WTC11 (cell line): ENCODE measurements around the gene NHLRC2. TPM values are rescaled to one million over a fixed set of nuclear protein-coding genes. Genes with fewer than 3 reads are reported as not detected.

Source experiments
- ATAC-seq: fragments of 200-7000 bp; cut with Tn5 transposase; 2 replicates; pipeline ENCODE4 v1.10.0; 2021; ENCODE audit warnings: mild to moderate bottlenecking, moderate library complexity
- CTCF ChIA-PET: fragments of 300-600 bp; sonication (Branson Sonifier 250); formaldehyde crosslinking; loops from one replicate; lab custom pipeline; 2021; ENCODE audit warnings: antibody characterized with exemption; lab: Charles Lee
- POLR2A ChIA-PET: fragments of 350-600 bp; sonication (Branson Sonifier 250); formaldehyde crosslinking; loops from one replicate; lab custom pipeline; 2021; ENCODE audit warnings: antibody characterized with exemption; lab: Charles Lee
- DNase-seq: peaks from one replicate; pipeline ENCODE4 v3.0.0; 2021; ENCODE audit warnings: low spot score
- H3K27ac Mint-ChIP-seq: 2 replicates; pipeline ENCODE4 v1.8.0; 2021; ENCODE audit warnings: mixed read lengths
- H3K27me3 Mint-ChIP-seq: 2 replicates; pipeline ENCODE4 v1.8.0; 2021; ENCODE audit warnings: low read depth, mild to moderate bottlenecking, moderate library complexity, mixed read lengths
- H3K36me3 Mint-ChIP-seq: 2 replicates; pipeline ENCODE4 v1.8.0; 2021; ENCODE audit warnings: mixed read lengths
- H3K4me1 Mint-ChIP-seq: 2 replicates; pipeline ENCODE4 v1.8.0; 2022; ENCODE audit warnings: mixed read lengths
- H3K4me3 Mint-ChIP-seq: 2 replicates; pipeline ENCODE4 v1.8.0; 2021; ENCODE audit warnings: mild to moderate bottlenecking, moderate library complexity, mixed read lengths
- H3K9me3 Mint-ChIP-seq: 2 replicates; pipeline ENCODE4 v1.8.0; 2021; ENCODE audit warnings: mixed read lengths
- AFF4 ChIP-seq: sonication (generic); formaldehyde crosslinking; IDR thresholded peaks from 2 replicates; pipeline ENCODE4 v1.8.1; 2023; ENCODE audit warnings: mild to moderate bottlenecking, missing genetic modification reagents, borderline replicate concordance
- ATF1 ChIP-seq: sonication (generic); formaldehyde crosslinking; IDR thresholded peaks from 2 replicates; pipeline ENCODE4 v1.8.1; 2023; ENCODE audit warnings: mild to moderate bottlenecking, moderate library complexity, missing genetic modification reagents
- CBFB ChIP-seq: sonication (generic); formaldehyde crosslinking; IDR thresholded peaks from 2 replicates; pipeline ENCODE4 v1.8.1; 2022; ENCODE audit warnings: mild to moderate bottlenecking, low read depth, missing genetic modification reagents
- ELF4 ChIP-seq: sonication (generic); formaldehyde crosslinking; IDR thresholded peaks from 2 replicates; pipeline ENCODE4 v1.8.1; 2022; ENCODE audit warnings: low read depth, mild to moderate bottlenecking, moderate library complexity, missing genetic modification reagents
- FOXJ3 ChIP-seq: sonication (generic); formaldehyde crosslinking; IDR thresholded peaks from 2 replicates; pipeline ENCODE4 v1.9.0; 2021; ENCODE audit warnings: missing genetic modification reagents, mild to moderate bottlenecking, borderline replicate concordance
- FOXP1 ChIP-seq: sonication (generic); formaldehyde crosslinking; IDR thresholded peaks from 2 replicates; pipeline ENCODE4 v1.8.0; 2022; ENCODE audit warnings: missing genetic modification reagents, mild to moderate bottlenecking, moderate library complexity, borderline replicate concordance
- FOXP4 ChIP-seq: sonication (generic); formaldehyde crosslinking; IDR thresholded peaks from 2 replicates; pipeline ENCODE4 v1.8.0; 2022; ENCODE audit warnings: mild to moderate bottlenecking, missing genetic modification reagents
- GTF2I ChIP-seq: fragments of 250-450 bp; sonication (Bioruptor Pico); conservative IDR thresholded peaks from 2 replicates; pipeline ENCODE4 v1.4.0; 2021; ENCODE audit warnings: mild to moderate bottlenecking
- HMGXB4 ChIP-seq: sonication (generic); formaldehyde crosslinking; IDR thresholded peaks from 2 replicates; pipeline ENCODE4 v1.8.1; 2023; ENCODE audit warnings: mild to moderate bottlenecking, moderate library complexity, missing genetic modification reagents
- IRF2 ChIP-seq: sonication (generic); formaldehyde crosslinking; IDR thresholded peaks from 2 replicates; pipeline ENCODE4 v1.8.0; 2022; ENCODE audit warnings: low read depth, missing genetic modification reagents, borderline replicate concordance
- JAZF1 ChIP-seq: fragments of 250-450 bp; sonication (Bioruptor Pico); IDR thresholded peaks from 2 replicates; pipeline ENCODE4 v1.9.0; 2021; ENCODE audit warnings: moderate library complexity, mild to moderate bottlenecking, inconsistent platforms
- MXD4 ChIP-seq: fragments of 250-450 bp; sonication (Bioruptor Pico); IDR thresholded peaks from 2 replicates; pipeline ENCODE4 v1.8.0; 2021; ENCODE audit warnings: mild to moderate bottlenecking, moderate library complexity, borderline replicate concordance
- RORB ChIP-seq: fragments of 250-450 bp; sonication (Bioruptor Pico); IDR thresholded peaks from 2 replicates; pipeline ENCODE4 v1.9.0; 2021; ENCODE audit warnings: mild to moderate bottlenecking
- STAT6 ChIP-seq: sonication (generic); formaldehyde crosslinking; conservative IDR thresholded peaks from 2 replicates; pipeline ENCODE4 v1.8.1; 2023; ENCODE audit warnings: mild to moderate bottlenecking, low read depth, missing genetic modification reagents, moderate library complexity
- TEAD1 ChIP-seq: sonication (generic); formaldehyde crosslinking; IDR thresholded peaks from 2 replicates; pipeline ENCODE4 v1.8.0; 2022; ENCODE audit warnings: mild to moderate bottlenecking, missing genetic modification reagents
- TEAD4 ChIP-seq: sonication (generic); formaldehyde crosslinking; IDR thresholded peaks from 2 replicates; pipeline ENCODE4 v1.8.0; 2022; ENCODE audit warnings: mild to moderate bottlenecking, missing genetic modification reagents
- TP53 ChIP-seq: sonication (generic); formaldehyde crosslinking; IDR thresholded peaks from 2 replicates; pipeline ENCODE4 v1.8.1; 2023; ENCODE audit warnings: mild to moderate bottlenecking, missing genetic modification reagents
- USF2 ChIP-seq: sonication (generic); formaldehyde crosslinking; IDR thresholded peaks from 2 replicates; pipeline ENCODE4 v1.8.1; 2023; ENCODE audit warnings: mild to moderate bottlenecking, missing genetic modification reagents, moderate library complexity
- ZNF121 ChIP-seq: sonication (generic); formaldehyde crosslinking; IDR thresholded peaks from 2 replicates; pipeline ENCODE4 v1.8.0; 2023; ENCODE audit warnings: missing genetic modification reagents
- total RNA-seq: library from RNA; stranded (reverse); gene quantifications from 3 replicates; pipeline ENCODE4 v1.2.3, GENCODE V29; 2021
- TF ChIP-seq, protein P1 (sequence below): sonication (generic); formaldehyde crosslinking; IDR thresholded peaks from 2 replicates; pipeline ENCODE4 v1.8.1; 2022; ENCODE audit warnings: missing genetic modification reagents, borderline replicate concordance
- TF ChIP-seq, protein P2 (sequence below): fragments of 250-450 bp; sonication (Bioruptor Pico); IDR thresholded peaks from 2 replicates; pipeline ENCODE4 v1.9.0; 2021; ENCODE audit warnings: mild to moderate bottlenecking

Gene NHLRC2
- total RNA-seq, 1 experiment from 2014 or later: 37.9 TPM

DNA sequence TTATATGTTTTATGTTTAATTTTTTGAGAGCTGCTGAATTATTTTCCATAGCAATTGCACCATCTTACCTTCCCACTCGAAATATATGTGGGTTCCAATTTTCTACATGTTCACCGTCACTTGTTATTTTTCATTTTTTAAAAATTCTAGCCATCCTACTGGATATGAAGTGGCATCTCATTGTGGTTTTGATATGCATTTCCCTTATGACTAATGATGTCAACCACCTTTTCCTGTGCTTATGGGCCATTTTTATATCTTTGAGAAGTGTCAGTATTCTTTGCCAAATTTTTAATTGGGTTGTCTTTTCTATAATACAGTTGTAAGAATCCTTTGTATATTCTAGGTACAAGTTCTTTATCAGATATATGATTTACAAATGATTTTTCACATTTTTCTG, 27.8 kb downstream of the NHLRC2 start (continued):
- TF ChIP-seq STAT6 (CRISPR knock-in tag) (no peak), TEAD1 (CRISPR knock-in tag) (no peak), GTF2I (no peak), TEAD4 (no peak)

DNA sequence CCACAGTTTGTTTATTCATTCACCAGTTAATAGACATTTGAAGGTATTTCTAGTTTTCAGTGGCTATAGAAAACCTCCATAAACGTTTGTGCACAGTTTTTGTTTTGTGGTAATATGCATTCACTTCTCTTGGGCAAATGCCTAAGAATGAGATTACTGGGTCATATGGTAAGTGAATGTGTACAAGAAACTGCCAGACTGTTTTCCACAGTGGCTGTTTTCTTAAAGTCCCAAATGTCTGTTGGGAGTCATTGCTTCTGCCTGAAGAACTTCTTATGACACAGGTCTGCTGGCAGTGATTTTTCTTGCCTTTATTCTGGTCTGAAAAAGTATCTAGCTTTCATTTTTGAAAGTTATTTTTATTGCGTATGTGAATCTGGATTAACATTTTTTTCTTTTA, 35.5 kb downstream of the NHLRC2 start:
- no peak overlapping the region for H3K4me3 Mint-ChIP-seq
- no peak for DNase-seq
- H3K36me3 Mint-ChIP-seq: peaks cover 41% of the 10 kb centered on the region
- POLR2A ChIA-PET: no interaction called here
- ATAC-seq: no peak
- CTCF ChIA-PET: no interaction called here
- no peaks in the 10 kb centered on the region for H3K27me3 Mint-ChIP-seq
- no peak overlapping the region for H3K27ac Mint-ChIP-seq
- H3K9me3 Mint-ChIP-seq: no peaks in the 10 kb centered on the region
- H3K4me1 Mint-ChIP-seq: no peaks in the 10 kb centered on the region
- TF ChIP-seq ATF1 (CRISPR knock-in tag) (no peak), FOXP4 (CRISPR knock-in tag) (no peak), GTF2I (no peak), JAZF1 (CRISPR knock-in tag) (no peak), ELF4 (CRISPR knock-in tag) (no peak), TP53 (CRISPR knock-in tag) (no peak), HMGXB4 (CRISPR knock-in tag) (no peak), RORB (no peak), TEAD1 (CRISPR knock-in tag) (no peak), FOXP1 (CRISPR knock-in tag) (no peak), FOXJ3 (CRISPR knock-in tag) (no peak), CBFB (CRISPR knock-in tag) (no peak), AFF4 (no peak), MXD4 (no peak), USF2 (CRISPR knock-in tag) (no peak), IRF2 (CRISPR knock-in tag) (no peak), ZNF121 (CRISPR knock-in tag) (no peak)
- TF ChIP-seq, protein P1, sequence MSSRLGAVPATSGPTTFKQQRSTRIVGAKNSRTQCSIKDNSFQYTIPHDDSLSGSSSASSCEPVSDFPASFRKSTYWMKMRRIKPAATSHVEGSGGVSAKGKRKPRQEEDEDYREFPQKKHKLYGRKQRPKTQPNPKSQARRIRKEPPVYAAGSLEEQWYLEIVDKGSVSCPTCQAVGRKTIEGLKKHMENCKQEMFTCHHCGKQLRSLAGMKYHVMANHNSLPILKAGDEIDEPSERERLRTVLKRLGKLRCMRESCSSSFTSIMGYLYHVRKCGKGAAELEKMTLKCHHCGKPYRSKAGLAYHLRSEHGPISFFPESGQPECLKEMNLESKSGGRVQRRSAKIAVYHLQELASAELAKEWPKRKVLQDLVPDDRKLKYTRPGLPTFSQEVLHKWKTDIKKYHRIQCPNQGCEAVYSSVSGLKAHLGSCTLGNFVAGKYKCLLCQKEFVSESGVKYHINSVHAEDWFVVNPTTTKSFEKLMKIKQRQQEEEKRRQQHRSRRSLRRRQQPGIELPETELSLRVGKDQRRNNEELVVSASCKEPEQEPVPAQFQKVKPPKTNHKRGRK (CRISPR knock-in tag): no peak
- TF ChIP-seq, protein P2, sequence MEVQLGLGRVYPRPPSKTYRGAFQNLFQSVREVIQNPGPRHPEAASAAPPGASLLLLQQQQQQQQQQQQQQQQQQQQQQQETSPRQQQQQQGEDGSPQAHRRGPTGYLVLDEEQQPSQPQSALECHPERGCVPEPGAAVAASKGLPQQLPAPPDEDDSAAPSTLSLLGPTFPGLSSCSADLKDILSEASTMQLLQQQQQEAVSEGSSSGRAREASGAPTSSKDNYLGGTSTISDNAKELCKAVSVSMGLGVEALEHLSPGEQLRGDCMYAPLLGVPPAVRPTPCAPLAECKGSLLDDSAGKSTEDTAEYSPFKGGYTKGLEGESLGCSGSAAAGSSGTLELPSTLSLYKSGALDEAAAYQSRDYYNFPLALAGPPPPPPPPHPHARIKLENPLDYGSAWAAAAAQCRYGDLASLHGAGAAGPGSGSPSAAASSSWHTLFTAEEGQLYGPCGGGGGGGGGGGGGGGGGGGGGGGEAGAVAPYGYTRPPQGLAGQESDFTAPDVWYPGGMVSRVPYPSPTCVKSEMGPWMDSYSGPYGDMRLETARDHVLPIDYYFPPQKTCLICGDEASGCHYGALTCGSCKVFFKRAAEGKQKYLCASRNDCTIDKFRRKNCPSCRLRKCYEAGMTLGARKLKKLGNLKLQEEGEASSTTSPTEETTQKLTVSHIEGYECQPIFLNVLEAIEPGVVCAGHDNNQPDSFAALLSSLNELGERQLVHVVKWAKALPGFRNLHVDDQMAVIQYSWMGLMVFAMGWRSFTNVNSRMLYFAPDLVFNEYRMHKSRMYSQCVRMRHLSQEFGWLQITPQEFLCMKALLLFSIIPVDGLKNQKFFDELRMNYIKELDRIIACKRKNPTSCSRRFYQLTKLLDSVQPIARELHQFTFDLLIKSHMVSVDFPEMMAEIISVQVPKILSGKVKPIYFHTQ: no peak
